ENCODE data around the gene ANKS1B. TPM values are rescaled to one million over a fixed set of nuclear protein-coding genes. Genes with fewer than 3 reads are reported as not detected.

ANKS1B gene
- total RNA-seq, 1 experiment from 2014 or later, result 9.7 TPM

DNA sequence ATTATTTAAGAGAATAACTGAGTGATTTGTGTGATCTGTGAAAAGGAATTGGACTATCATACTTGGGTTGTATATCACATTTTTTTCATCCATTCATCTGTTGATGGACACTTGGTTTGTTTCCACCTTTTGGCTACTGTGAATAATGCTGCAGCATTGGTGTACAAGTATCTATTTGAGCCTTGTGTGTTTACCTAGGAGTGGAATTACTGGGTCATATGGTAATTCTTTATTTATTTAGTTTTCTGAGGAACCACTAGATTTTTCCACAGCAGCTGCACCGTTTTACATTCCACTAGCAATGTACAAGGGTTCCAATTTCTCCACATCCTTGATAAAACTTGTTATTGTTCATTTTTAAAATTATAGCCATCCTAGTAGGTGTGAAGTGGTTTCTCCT lies 1283.6 kb downstream of the ANKS1B start:
- intact Hi-C loops (cut with micrococcal nuclease; ENCODE audit: unreplicated experiment) (no loop called here), in situ Hi-C loops (cut with HindIII; ENCODE audit: low pct_unique_long_range_greater_than_20kb, low sequenced_read_pairs) (no loop called here)
- Histone ChIP-seq H3K4me3 (ENCODE audit: low read depth in 2 of 2, low read length in 2 of 2) (no peak overlapping the region), H3K9me3 (ENCODE audit: control insufficient read depth, insufficient read depth, low read depth, low read length) (no peaks in the 10 kb centered on the region), H3K4me1 (ENCODE audit: control insufficient read depth, insufficient read depth, low read length) (0 out of 2 replicates have a peak, but pooled peaks cover 3% of the 10 kb centered on the region), H3K36me3 (ENCODE audit: control insufficient read depth, insufficient read depth, low read length) (peaks cover 2% of the 10 kb centered on the region; the same call in 1 of the 2 replicates), H3K27ac (ENCODE audit: low read length) (no peak overlapping the region), H3K27me3 (ENCODE audit: control insufficient read depth, insufficient read depth, low read length) (no peaks in the 10 kb centered on the region)
- DNase-seq (ENCODE audit: low read depth, low spot score) (no peak), ATAC-seq (no peak)
- ChIA-PET POLR2A (no interaction called here), CTCF (no interaction called here)
- TF ChIP-seq SIN3A (IDR thresholded peaks at IDR 0.05; ENCODE audit: borderline replicate concordance, insufficient read depth, low read depth, low read length), result no peak
- TF ChIP-seq, protein P1, sequence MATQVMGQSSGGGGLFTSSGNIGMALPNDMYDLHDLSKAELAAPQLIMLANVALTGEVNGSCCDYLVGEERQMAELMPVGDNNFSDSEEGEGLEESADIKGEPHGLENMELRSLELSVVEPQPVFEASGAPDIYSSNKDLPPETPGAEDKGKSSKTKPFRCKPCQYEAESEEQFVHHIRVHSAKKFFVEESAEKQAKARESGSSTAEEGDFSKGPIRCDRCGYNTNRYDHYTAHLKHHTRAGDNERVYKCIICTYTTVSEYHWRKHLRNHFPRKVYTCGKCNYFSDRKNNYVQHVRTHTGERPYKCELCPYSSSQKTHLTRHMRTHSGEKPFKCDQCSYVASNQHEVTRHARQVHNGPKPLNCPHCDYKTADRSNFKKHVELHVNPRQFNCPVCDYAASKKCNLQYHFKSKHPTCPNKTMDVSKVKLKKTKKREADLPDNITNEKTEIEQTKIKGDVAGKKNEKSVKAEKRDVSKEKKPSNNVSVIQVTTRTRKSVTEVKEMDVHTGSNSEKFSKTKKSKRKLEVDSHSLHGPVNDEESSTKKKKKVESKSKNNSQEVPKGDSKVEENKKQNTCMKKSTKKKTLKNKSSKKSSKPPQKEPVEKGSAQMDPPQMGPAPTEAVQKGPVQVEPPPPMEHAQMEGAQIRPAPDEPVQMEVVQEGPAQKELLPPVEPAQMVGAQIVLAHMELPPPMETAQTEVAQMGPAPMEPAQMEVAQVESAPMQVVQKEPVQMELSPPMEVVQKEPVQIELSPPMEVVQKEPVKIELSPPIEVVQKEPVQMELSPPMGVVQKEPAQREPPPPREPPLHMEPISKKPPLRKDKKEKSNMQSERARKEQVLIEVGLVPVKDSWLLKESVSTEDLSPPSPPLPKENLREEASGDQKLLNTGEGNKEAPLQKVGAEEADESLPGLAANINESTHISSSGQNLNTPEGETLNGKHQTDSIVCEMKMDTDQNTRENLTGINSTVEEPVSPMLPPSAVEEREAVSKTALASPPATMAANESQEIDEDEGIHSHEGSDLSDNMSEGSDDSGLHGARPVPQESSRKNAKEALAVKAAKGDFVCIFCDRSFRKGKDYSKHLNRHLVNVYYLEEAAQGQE (IDR thresholded peaks at IDR 0.05; ENCODE audit: insufficient read depth in 1 of 2, low read depth in 2 of 2, low read length in 1 of 2), result no peak
- TF ChIP-seq TCF7L2 (IDR thresholded peaks at IDR 0.05; ENCODE audit: low read depth, low read length), result no peak
- no peak for TF ChIP-seq POLR2AphosphoS5 (IDR thresholded peaks at IDR 0.05; ENCODE audit: low read depth, low read length)
- TF ChIP-seq, protein P2, sequence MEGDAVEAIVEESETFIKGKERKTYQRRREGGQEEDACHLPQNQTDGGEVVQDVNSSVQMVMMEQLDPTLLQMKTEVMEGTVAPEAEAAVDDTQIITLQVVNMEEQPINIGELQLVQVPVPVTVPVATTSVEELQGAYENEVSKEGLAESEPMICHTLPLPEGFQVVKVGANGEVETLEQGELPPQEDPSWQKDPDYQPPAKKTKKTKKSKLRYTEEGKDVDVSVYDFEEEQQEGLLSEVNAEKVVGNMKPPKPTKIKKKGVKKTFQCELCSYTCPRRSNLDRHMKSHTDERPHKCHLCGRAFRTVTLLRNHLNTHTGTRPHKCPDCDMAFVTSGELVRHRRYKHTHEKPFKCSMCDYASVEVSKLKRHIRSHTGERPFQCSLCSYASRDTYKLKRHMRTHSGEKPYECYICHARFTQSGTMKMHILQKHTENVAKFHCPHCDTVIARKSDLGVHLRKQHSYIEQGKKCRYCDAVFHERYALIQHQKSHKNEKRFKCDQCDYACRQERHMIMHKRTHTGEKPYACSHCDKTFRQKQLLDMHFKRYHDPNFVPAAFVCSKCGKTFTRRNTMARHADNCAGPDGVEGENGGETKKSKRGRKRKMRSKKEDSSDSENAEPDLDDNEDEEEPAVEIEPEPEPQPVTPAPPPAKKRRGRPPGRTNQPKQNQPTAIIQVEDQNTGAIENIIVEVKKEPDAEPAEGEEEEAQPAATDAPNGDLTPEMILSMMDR (IDR thresholded peaks at IDR 0.05), result no peak
- no TSS peak for BruUV-seq (replicated peaks)

DNA sequence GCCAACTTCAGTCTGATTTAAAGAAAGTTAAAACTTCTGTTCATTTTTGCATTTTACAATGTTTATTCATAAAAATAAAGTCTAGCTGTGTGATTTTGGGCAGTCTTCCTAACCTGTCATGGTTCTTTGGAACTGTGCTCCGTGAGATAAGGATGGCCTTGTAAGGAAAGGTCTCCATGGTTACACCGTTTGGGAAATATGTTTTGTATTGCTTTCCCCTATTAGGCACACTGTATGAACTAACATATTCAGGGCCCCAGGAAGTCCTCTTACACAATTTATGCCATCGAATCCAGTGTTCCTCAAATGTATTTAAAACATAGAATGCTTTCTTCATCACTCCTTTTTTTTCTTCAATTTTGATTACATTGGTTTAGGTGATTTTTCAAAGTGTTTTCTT lies 1285.2 kb downstream of the ANKS1B start:
- ChIA-PET CTCF (interaction anchor here (0.6 kb wide), 2 partner anchors 23 to 294 kb away, joined by 3 to 5 read pairs; no protein-coding TSS in a partner anchor), POLR2A (interaction anchor here (0.5 kb wide), 1 partner anchor 23 kb away, joined by 3 read pairs; no protein-coding TSS in a partner anchor)
- no TSS peak for BruUV-seq (replicated peaks)
- no peak for ATAC-seq
- Histone ChIP-seq H3K36me3 (ENCODE audit: control insufficient read depth, insufficient read depth, low read length) (peaks cover 2% of the 10 kb centered on the region; the same call in 1 of the 2 replicates), H3K27ac (ENCODE audit: low read length) (no peak overlapping the region), H3K27me3 (ENCODE audit: control insufficient read depth, insufficient read depth, low read length) (no peaks in the 10 kb centered on the region), H3K4me1 (ENCODE audit: control insufficient read depth, insufficient read depth, low read length) (0 out of 2 replicates have a peak, but pooled peaks cover 3% of the 10 kb centered on the region), H3K9me3 (ENCODE audit: control insufficient read depth, insufficient read depth, low read depth, low read length) (no peaks in the 10 kb centered on the region), H3K4me3 (ENCODE audit: low read depth in 2 of 2, low read length in 2 of 2) (no peak overlapping the region)
- no peak for DNase-seq (ENCODE audit: low read depth, low spot score)
- in situ Hi-C loops (cut with HindIII; ENCODE audit: low pct_unique_long_range_greater_than_20kb, low sequenced_read_pairs) (no loop called here), intact Hi-C loops (cut with micrococcal nuclease; ENCODE audit: unreplicated experiment) (loop anchor here (1.0 kb wide), 1 partner anchor 299 kb away; no protein-coding TSS in a partner anchor)
- TF ChIP-seq POLR2AphosphoS5 (IDR thresholded peaks at IDR 0.05; ENCODE audit: low read depth, low read length), result no peak
- TF ChIP-seq SIN3A (IDR thresholded peaks at IDR 0.05; ENCODE audit: borderline replicate concordance, insufficient read depth, low read depth, low read length), result no peak
- TF ChIP-seq, protein P1 (IDR thresholded peaks at IDR 0.05; ENCODE audit: insufficient read depth in 1 of 2, low read depth in 2 of 2, low read length in 1 of 2), result no peak
- TF ChIP-seq, protein P2 (IDR thresholded peaks at IDR 0.05), result no peak
- no peak for TF ChIP-seq TCF7L2 (IDR thresholded peaks at IDR 0.05; ENCODE audit: low read depth, low read length)
